Mammary epithelial cell (primary cell): ENCODE results near the gene MED19.

Experiments used
- EZH2 ChIP-seq: IDR thresholded peaks from 2 replicates; pipeline ENCODE4 v1.6.1; 2012; ENCODE audit warnings: low read length, inconsistent platforms, borderline replicate concordance
- TF ChIP-seq, protein P1 (sequence below), 2 donors: IDR thresholded peaks in 1 of 2; conservative IDR thresholded peaks in 1 of 2; 2 replicates each; pipeline ENCODE4 v1.5.1; 2011 to 2012; ENCODE audit warnings: inconsistent platforms in 2 of 2, low read length in 2 of 2, mild to moderate bottlenecking in 2 of 2, control low read depth in 1 of 2, low read depth in 1 of 2; ENCODE audit not compliant: insufficient read depth in 1 of 2; ENCODE audit errors: extremely low read depth in 1 of 2

DNA sequence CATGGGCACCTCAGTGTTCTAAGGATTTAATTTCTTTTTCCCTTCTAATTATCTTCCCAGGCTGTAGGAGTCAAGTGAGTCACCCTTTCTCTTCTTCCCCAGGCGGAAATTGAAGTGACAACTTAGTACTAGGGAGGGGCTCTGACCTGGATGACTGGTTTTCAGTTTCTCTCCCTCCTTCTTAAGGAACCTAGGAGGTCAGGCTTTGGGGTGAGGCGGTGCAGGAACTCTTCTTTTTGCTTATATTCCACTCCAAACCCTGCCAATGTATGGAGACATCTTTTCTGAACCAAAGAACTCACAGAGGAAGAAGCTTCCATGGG, 31.5 kb downstream of the MED19 start:
- TF ChIP-seq, protein P1, sequence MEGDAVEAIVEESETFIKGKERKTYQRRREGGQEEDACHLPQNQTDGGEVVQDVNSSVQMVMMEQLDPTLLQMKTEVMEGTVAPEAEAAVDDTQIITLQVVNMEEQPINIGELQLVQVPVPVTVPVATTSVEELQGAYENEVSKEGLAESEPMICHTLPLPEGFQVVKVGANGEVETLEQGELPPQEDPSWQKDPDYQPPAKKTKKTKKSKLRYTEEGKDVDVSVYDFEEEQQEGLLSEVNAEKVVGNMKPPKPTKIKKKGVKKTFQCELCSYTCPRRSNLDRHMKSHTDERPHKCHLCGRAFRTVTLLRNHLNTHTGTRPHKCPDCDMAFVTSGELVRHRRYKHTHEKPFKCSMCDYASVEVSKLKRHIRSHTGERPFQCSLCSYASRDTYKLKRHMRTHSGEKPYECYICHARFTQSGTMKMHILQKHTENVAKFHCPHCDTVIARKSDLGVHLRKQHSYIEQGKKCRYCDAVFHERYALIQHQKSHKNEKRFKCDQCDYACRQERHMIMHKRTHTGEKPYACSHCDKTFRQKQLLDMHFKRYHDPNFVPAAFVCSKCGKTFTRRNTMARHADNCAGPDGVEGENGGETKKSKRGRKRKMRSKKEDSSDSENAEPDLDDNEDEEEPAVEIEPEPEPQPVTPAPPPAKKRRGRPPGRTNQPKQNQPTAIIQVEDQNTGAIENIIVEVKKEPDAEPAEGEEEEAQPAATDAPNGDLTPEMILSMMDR (conservative IDR thresholded peaks at IDR 0.05 in 1 of 2, IDR thresholded peaks at IDR 0.05 in 1 of 2; ENCODE audit: extremely low read depth in 1 of 2, insufficient read depth in 1 of 2, low read depth in 1 of 2, low read length in 2 of 2) = no peak
- no peak for TF ChIP-seq EZH2
